WTC11 (cell line): ENCODE results near the gene GABRG3. TPM values are rescaled to one million over a fixed set of nuclear protein-coding genes. Genes with fewer than 3 reads are reported as not detected.

Experiments
- ATAC-seq: fragments of 200-7000 bp; cut with Tn5 transposase; 2 replicates; pipeline ENCODE4 v1.10.0; 2021; ENCODE audit warnings: mild to moderate bottlenecking, moderate library complexity
- CTCF ChIA-PET: fragments of 300-600 bp; sonication (Branson Sonifier 250); formaldehyde crosslinking; loops from one replicate; lab custom pipeline; 2021; ENCODE audit warnings: antibody characterized with exemption; lab: Charles Lee
- POLR2A ChIA-PET: fragments of 350-600 bp; sonication (Branson Sonifier 250); formaldehyde crosslinking; loops from one replicate; lab custom pipeline; 2021; ENCODE audit warnings: antibody characterized with exemption; lab: Charles Lee
- DNase-seq: peaks from one replicate; pipeline ENCODE4 v3.0.0; 2021; ENCODE audit warnings: low spot score
- H3K27ac Mint-ChIP-seq: 2 replicates; pipeline ENCODE4 v1.8.0; 2021; ENCODE audit warnings: mixed read lengths
- H3K27me3 Mint-ChIP-seq: 2 replicates; pipeline ENCODE4 v1.8.0; 2021; ENCODE audit warnings: low read depth, mild to moderate bottlenecking, moderate library complexity, mixed read lengths
- H3K36me3 Mint-ChIP-seq: 2 replicates; pipeline ENCODE4 v1.8.0; 2021; ENCODE audit warnings: mixed read lengths
- H3K4me1 Mint-ChIP-seq: 2 replicates; pipeline ENCODE4 v1.8.0; 2022; ENCODE audit warnings: mixed read lengths
- H3K4me3 Mint-ChIP-seq: 2 replicates; pipeline ENCODE4 v1.8.0; 2021; ENCODE audit warnings: mild to moderate bottlenecking, moderate library complexity, mixed read lengths
- H3K9me3 Mint-ChIP-seq: 2 replicates; pipeline ENCODE4 v1.8.0; 2021; ENCODE audit warnings: mixed read lengths
- CREM ChIP-seq: sonication (generic); formaldehyde crosslinking; IDR thresholded peaks from 2 replicates; pipeline ENCODE4 v1.8.1; 2022; ENCODE audit warnings: mild to moderate bottlenecking, missing genetic modification reagents, moderate library complexity
- CTCF ChIP-seq: fragments of 200-600 bp; IDR thresholded peaks from 2 replicates; pipeline ENCODE4 v1.8.0; 2022; ENCODE audit warnings: antibody characterized with exemption
- FOXP1 ChIP-seq: sonication (generic); formaldehyde crosslinking; IDR thresholded peaks from 2 replicates; pipeline ENCODE4 v1.8.0; 2022; ENCODE audit warnings: missing genetic modification reagents, mild to moderate bottlenecking, moderate library complexity, borderline replicate concordance
- GRHL2 ChIP-seq: fragments of 250-450 bp; sonication (Bioruptor Pico); IDR thresholded peaks from 2 replicates; pipeline ENCODE4 v1.8.0; 2022; ENCODE audit warnings: mild to moderate bottlenecking, moderate library complexity; ENCODE audit not compliant: insufficient replicate concordance, severe bottlenecking
- IRF2 ChIP-seq: sonication (generic); formaldehyde crosslinking; IDR thresholded peaks from 2 replicates; pipeline ENCODE4 v1.8.0; 2022; ENCODE audit warnings: low read depth, missing genetic modification reagents, borderline replicate concordance
- JAZF1 ChIP-seq: fragments of 250-450 bp; sonication (Bioruptor Pico); IDR thresholded peaks from 2 replicates; pipeline ENCODE4 v1.9.0; 2021; ENCODE audit warnings: moderate library complexity, mild to moderate bottlenecking, inconsistent platforms
- KAT7 ChIP-seq: sonication (generic); formaldehyde crosslinking; IDR thresholded peaks from 2 replicates; pipeline ENCODE4 v1.8.1; 2023; ENCODE audit warnings: missing genetic modification reagents, mild to moderate bottlenecking, borderline replicate concordance
- NFYB ChIP-seq: sonication (generic); formaldehyde crosslinking; conservative IDR thresholded peaks from 2 replicates; pipeline ENCODE4 v1.8.0; 2022; ENCODE audit warnings: low read depth, missing genetic modification reagents
- RELA ChIP-seq: sonication (generic); formaldehyde crosslinking; IDR thresholded peaks from 2 replicates; pipeline ENCODE4 v1.8.1; 2022; ENCODE audit warnings: missing genetic modification reagents, mild to moderate bottlenecking, borderline replicate concordance
- ZNF138 ChIP-seq: sonication (generic); formaldehyde crosslinking; conservative IDR thresholded peaks from 2 replicates; pipeline ENCODE4 v1.8.1; 2022; ENCODE audit warnings: mild to moderate bottlenecking, moderate library complexity, missing genetic modification reagents
- ZNF219 ChIP-seq: sonication (generic); formaldehyde crosslinking; IDR thresholded peaks from 2 replicates; pipeline ENCODE4 v1.8.0; 2023; ENCODE audit warnings: missing genetic modification reagents, mild to moderate bottlenecking, borderline replicate concordance
- ZNF281 ChIP-seq: sonication (generic); formaldehyde crosslinking; IDR thresholded peaks from 2 replicates; pipeline ENCODE4 v1.8.0; 2023; ENCODE audit warnings: mild to moderate bottlenecking, missing genetic modification reagents
- ZNF396 ChIP-seq: fragments of 250-450 bp; sonication (Bioruptor Pico); IDR thresholded peaks from 2 replicates; pipeline ENCODE4 v1.8.0; 2021; ENCODE audit warnings: mild to moderate bottlenecking, moderate library complexity, borderline replicate concordance
- ZNF532 ChIP-seq: fragments of 250-450 bp; sonication (Bioruptor Pico); IDR thresholded peaks from 2 replicates; pipeline ENCODE4 v1.9.0; 2021; ENCODE audit warnings: mild to moderate bottlenecking, borderline replicate concordance
- total RNA-seq: library from RNA; stranded (reverse); gene quantifications from 3 replicates; pipeline ENCODE4 v1.2.3, GENCODE V29; 2021
- TF ChIP-seq, protein P1 (sequence below): sonication (generic); formaldehyde crosslinking; IDR thresholded peaks from 2 replicates; pipeline ENCODE4 v1.8.0; 2022; ENCODE audit warnings: mild to moderate bottlenecking, missing genetic modification reagents
- TF ChIP-seq, protein P2 (sequence below): sonication (generic); formaldehyde crosslinking; IDR thresholded peaks from 2 replicates; pipeline ENCODE4 v1.8.0; 2023; ENCODE audit warnings: missing genetic modification reagents, mild to moderate bottlenecking, borderline replicate concordance
- TF ChIP-seq, protein P3 (sequence below): fragments of 250-450 bp; sonication (Bioruptor Pico); IDR thresholded peaks from 2 replicates; pipeline ENCODE4 v2.1.2; 2022; ENCODE audit warnings: mild to moderate bottlenecking, moderate library complexity

Gene GABRG3
- total RNA-seq, 1 experiment from 2014 or later, result 0.72 TPM

- H3K27ac Mint-ChIP-seq, result no peak overlapping the region
- H3K27me3 Mint-ChIP-seq, result no peaks in the 10 kb centered on the region
- peaks cover 3% of the 10 kb centered on the region for H3K4me1 Mint-ChIP-seq
- ChIA-PET POLR2A (no interaction called here), CTCF (no interaction called here)
- H3K36me3 Mint-ChIP-seq, result peaks cover 29% of the 10 kb centered on the region
- no peak overlapping the region for H3K4me3 Mint-ChIP-seq
- ATAC-seq (no peak), DNase-seq (no peak)
- TF ChIP-seq, protein P1, sequence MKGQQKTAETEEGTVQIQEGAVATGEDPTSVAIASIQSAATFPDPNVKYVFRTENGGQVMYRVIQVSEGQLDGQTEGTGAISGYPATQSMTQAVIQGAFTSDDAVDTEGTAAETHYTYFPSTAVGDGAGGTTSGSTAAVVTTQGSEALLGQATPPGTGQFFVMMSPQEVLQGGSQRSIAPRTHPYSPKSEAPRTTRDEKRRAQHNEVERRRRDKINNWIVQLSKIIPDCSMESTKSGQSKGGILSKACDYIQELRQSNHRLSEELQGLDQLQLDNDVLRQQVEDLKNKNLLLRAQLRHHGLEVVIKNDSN (CRISPR knock-in tag), result no peak
- H3K9me3 Mint-ChIP-seq, result peaks cover 59% of the 10 kb centered on the region
Observed at GRCh38 chr15:27433604-27434003, 462.6 kb downstream of the GABRG3 start.

DNA sequence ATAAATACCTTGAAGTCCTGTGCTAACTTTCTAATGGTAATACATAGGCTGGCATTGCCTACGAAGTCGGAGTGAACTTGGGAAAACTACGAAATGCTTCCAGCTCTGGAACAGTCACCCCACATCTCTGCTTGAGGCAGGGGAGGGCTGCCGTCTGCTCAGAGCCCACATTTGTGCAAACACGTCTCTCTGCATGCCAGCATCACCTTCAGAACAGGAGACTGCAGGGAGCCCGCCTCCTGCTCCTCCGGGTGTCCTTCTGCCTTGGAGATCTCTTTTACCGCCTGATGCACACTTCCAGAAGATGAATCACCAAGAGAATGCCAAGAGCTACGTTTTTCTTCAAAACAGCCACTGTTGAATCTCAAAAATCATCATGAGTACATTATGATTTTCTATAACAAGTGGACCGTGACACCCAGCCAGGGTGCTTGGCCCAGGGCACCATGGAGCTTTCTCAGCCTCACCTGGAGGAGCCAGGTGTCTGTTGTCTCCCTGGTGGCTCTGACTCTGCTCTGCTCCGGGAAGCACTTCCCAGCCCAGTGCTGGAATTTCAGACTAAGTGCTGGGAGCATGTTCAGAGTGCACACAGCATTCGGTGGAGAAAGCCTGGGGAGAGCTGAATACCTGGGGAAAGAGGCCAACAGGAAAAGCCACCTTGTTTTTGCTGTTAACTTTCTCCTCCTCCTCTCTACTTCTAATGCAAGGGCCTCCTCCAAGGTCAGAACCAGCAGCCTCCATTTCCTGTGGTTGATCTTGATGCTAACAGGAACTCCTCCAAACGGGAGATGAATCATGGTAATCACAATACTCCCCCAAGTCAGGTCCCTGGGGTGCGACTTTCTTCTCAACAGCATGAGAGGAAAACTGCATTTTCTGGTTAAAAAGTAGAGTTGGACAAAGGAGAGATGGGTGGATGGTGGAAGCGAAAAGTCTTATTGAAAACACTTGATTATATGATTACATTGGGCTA, 467.7 kb downstream of the GABRG3 start:
- Mint-ChIP-seq H3K4me1 (peaks cover 9% of the 10 kb centered on the region), H3K27ac (no peak overlapping the region), H3K36me3 (peaks cover 10% of the 10 kb centered on the region), H3K4me3 (no peak overlapping the region), H3K27me3 (no peaks in the 10 kb centered on the region), H3K9me3 (peaks cover 17% of the 10 kb centered on the region)
- ChIA-PET CTCF (no interaction called here), POLR2A (no interaction called here)
- DNase-seq (no peak), ATAC-seq (no peak)
- TF ChIP-seq, protein P2, sequence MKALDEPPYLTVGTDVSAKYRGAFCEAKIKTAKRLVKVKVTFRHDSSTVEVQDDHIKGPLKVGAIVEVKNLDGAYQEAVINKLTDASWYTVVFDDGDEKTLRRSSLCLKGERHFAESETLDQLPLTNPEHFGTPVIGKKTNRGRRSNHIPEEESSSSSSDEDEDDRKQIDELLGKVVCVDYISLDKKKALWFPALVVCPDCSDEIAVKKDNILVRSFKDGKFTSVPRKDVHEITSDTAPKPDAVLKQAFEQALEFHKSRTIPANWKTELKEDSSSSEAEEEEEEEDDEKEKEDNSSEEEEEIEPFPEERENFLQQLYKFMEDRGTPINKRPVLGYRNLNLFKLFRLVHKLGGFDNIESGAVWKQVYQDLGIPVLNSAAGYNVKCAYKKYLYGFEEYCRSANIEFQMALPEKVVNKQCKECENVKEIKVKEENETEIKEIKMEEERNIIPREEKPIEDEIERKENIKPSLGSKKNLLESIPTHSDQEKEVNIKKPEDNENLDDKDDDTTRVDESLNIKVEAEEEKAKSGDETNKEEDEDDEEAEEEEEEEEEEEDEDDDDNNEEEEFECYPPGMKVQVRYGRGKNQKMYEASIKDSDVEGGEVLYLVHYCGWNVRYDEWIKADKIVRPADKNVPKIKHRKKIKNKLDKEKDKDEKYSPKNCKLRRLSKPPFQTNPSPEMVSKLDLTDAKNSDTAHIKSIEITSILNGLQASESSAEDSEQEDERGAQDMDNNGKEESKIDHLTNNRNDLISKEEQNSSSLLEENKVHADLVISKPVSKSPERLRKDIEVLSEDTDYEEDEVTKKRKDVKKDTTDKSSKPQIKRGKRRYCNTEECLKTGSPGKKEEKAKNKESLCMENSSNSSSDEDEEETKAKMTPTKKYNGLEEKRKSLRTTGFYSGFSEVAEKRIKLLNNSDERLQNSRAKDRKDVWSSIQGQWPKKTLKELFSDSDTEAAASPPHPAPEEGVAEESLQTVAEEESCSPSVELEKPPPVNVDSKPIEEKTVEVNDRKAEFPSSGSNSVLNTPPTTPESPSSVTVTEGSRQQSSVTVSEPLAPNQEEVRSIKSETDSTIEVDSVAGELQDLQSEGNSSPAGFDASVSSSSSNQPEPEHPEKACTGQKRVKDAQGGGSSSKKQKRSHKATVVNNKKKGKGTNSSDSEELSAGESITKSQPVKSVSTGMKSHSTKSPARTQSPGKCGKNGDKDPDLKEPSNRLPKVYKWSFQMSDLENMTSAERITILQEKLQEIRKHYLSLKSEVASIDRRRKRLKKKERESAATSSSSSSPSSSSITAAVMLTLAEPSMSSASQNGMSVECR, result no peak
- TF ChIP-seq ZNF396 (CRISPR knock-in tag) (no peak), ZNF219 (no peak), RELA (no peak), IRF2 (no peak), ZNF281 (CRISPR knock-in tag) (no peak), FOXP1 (no peak), CTCF (no peak), KAT7 (CRISPR knock-in tag) (no peak), JAZF1 (CRISPR knock-in tag) (no peak), CREM (CRISPR knock-in tag) (no peak), ZNF532 (CRISPR knock-in tag) (no peak), ZNF138 (CRISPR knock-in tag) (no peak), NFYB (CRISPR knock-in tag) (no peak), GRHL2 (no peak)
- TF ChIP-seq, protein P3, sequence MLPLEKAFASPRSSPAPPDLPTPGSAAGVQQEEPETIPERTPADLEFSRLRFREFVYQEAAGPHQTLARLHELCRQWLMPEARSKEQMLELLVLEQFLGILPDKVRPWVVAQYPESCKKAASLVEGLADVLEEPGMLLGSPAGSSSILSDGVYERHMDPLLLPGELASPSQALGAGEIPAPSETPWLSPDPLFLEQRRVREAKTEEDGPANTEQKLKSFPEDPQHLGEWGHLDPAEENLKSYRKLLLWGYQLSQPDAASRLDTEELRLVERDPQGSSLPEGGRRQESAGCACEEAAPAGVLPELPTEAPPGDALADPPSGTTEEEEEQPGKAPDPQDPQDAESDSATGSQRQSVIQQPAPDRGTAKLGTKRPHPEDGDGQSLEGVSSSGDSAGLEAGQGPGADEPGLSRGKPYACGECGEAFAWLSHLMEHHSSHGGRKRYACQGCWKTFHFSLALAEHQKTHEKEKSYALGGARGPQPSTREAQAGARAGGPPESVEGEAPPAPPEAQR, result no peak
